B cell (primary cell): Measurements from ENCODE around the gene TADA3. TPM values are rescaled to one million over a fixed set of nuclear protein-coding genes. Genes with fewer than 3 reads are reported as not detected.

Experiments
- ATAC-seq: fragments of 200-7000 bp; cut with Tn5 transposase; one replicate; pipeline ENCODE4 v1.10.0; 2021; ENCODE audit warnings: low read depth, mild to moderate bottlenecking, moderate number of reproducible peaks, moderate library complexity
- CTCF ChIA-PET: fragments of 350-600 bp; sonication (Branson Sonifier 250); formaldehyde crosslinking; loops from one replicate; lab custom pipeline; 2021; ENCODE audit warnings: antibody characterized with exemption, inconsistent platforms; lab: Charles Lee
- POLR2A ChIA-PET: fragments of 350-600 bp; sonication (Branson Sonifier 250); formaldehyde crosslinking; loops from one replicate; lab custom pipeline; 2021; ENCODE audit warnings: antibody characterized with exemption; lab: Charles Lee
- DNase-seq: peaks from one replicate; pipeline ENCODE4 v3.0.0; 2013
- H2AFZ ChIP-seq: 2 replicates; pipeline ENCODE4 v1.6.1; 2012; ENCODE audit warnings: mild to moderate bottlenecking, low read depth, low read length; ENCODE audit not compliant: insufficient read depth, poor library complexity, severe bottlenecking
- H3K27ac ChIP-seq, 2 donors: 1 replicate in 1 of 2; 2 replicates in 1 of 2; pipeline ENCODE4 v1.5.1; 2012 to 2013; ENCODE audit warnings: low read length in 2 of 2, mild to moderate bottlenecking in 2 of 2, moderate library complexity in 1 of 2
- H3K27me3 ChIP-seq, 4 experiments: fragments of 200-600 bp in 1 of 4; sonication (generic) in 1 of 4; replicated peaks in 1 of 4; 1 replicate in 2 of 4; 2 replicates in 2 of 4; pipeline versions ENCODE4 v1.6.1 to v1.7.0; 2013 to 2016; ENCODE audit warnings: low read length in 3 of 4, mild to moderate bottlenecking in 2 of 4, mixed read lengths in 1 of 4, moderate library complexity in 1 of 4; ENCODE audit not compliant: insufficient read depth in 4 of 4, control insufficient read depth in 3 of 4; ENCODE audit errors: control extremely low read depth in 1 of 4
- H3K36me3 ChIP-seq, 2 experiments: replicated peaks in 1 of 2; 1 replicate in 1 of 2; 2 replicates in 1 of 2; pipeline versions ENCODE4 v1.6.1 to v1.7.1; 2013; ENCODE audit warnings: low read length in 1 of 2; ENCODE audit not compliant: insufficient read depth in 2 of 2, control insufficient read depth in 1 of 2; ENCODE audit errors: control extremely low read depth in 1 of 2, extremely low read depth in 1 of 2
- H3K4me1 ChIP-seq, 2 donors: fragments of 200-600 bp in 1 of 2; sonication (generic) in 1 of 2; 1 replicate in 1 of 2; 2 replicates in 1 of 2; pipeline versions ENCODE4 v1.5.1 to v1.6.1; 2013 to 2017; ENCODE audit warnings: low read length in 2 of 2; ENCODE audit not compliant: control insufficient read depth in 2 of 2, insufficient read depth in 2 of 2
- H3K4me2 ChIP-seq: replicated peaks from 2 replicates; pipeline ENCODE3; 2012; ENCODE audit warnings: mild to moderate bottlenecking, low read depth, low read length; ENCODE audit not compliant: poor library complexity, severe bottlenecking
- H3K4me3 ChIP-seq, 5 experiments: fragments of 200-600 bp in 1 of 5; sonication (generic) in 1 of 5; 1 replicate in 3 of 5; 2 replicates in 2 of 5; pipeline versions ENCODE4 v1.5.1 to v1.7.0; 2011 to 2016; ENCODE audit warnings: low read length in 4 of 5, mild to moderate bottlenecking in 4 of 5, low read depth in 2 of 5, control low read depth in 1 of 5, moderate library complexity in 1 of 5; ENCODE audit not compliant: insufficient read depth in 1 of 5; ENCODE audit errors: control extremely low read depth in 1 of 5, extremely low read depth in 1 of 5
- H3K79me2 ChIP-seq: fragments of 200-600 bp; sonication (generic); one replicate; pipeline ENCODE4 v1.6.0; 2016; ENCODE audit warnings: low read length; ENCODE audit not compliant: control insufficient read depth, insufficient read depth
- H3K9ac ChIP-seq: fragments of 200-600 bp; sonication (generic); 2 replicates; pipeline ENCODE4 v1.6.1; 2017; ENCODE audit warnings: mild to moderate bottlenecking, low read length, moderate library complexity
- H3K9me3 ChIP-seq, 3 donors: one replicate each; pipeline versions ENCODE4 v1.6.1 to v1.7.1; 2013; ENCODE audit warnings: low read length in 2 of 3; ENCODE audit not compliant: control insufficient read depth in 2 of 3, insufficient read depth in 1 of 3; ENCODE audit errors: control extremely low read depth in 1 of 3
- H4K20me1 ChIP-seq: 2 replicates; pipeline ENCODE4 v1.6.0; 2012; ENCODE audit warnings: mild to moderate bottlenecking, low read length; ENCODE audit not compliant: insufficient read depth, control insufficient read depth, poor library complexity, severe bottlenecking
- H3K27ac Mint-ChIP-seq: one replicate; pipeline ENCODE4 v1.8.0; 2021; ENCODE audit warnings: mixed read lengths
- H3K27me3 Mint-ChIP-seq: one replicate; pipeline ENCODE4 v1.8.0; 2021; ENCODE audit warnings: mixed read lengths
- H3K4me1 Mint-ChIP-seq: one replicate; pipeline ENCODE4 v1.8.0; 2021; ENCODE audit warnings: mixed read lengths
- H3K4me3 Mint-ChIP-seq: one replicate; pipeline ENCODE4 v1.8.0; 2021; ENCODE audit warnings: mixed read lengths
- H3K9me3 Mint-ChIP-seq: one replicate; pipeline ENCODE4 v1.8.0; 2022; ENCODE audit warnings: mixed read lengths; ENCODE audit not compliant: insufficient read depth
- CTCF ChIP-seq: fragments of 200-600 bp; IDR thresholded peaks from one replicate; pipeline ENCODE4 v1.8.0; 2022; ENCODE audit warnings: antibody characterized with exemption, mild to moderate bottlenecking
- EZH2 ChIP-seq: IDR thresholded peaks from 2 replicates; pipeline ENCODE4 v1.6.1; 2012; ENCODE audit warnings: borderline replicate concordance, low read depth, mild to moderate bottlenecking, moderate library complexity, low read length; ENCODE audit not compliant: insufficient read depth, poor library complexity, severe bottlenecking
- WGBS: methylation state at CpG from one replicate; pipeline ENCODE4 v1.1.5; 2013; ENCODE audit warnings: missing lambda C conversion rate; ENCODE audit not compliant: insufficient coverage; 5-methylcytosine and 5-hydroxymethylcytosine counted together
- intact Hi-C: fragments of 100-400 bp; cut with micrococcal nuclease; formaldehyde crosslinking; loops from one replicate; pipeline ENCODE4 v1.10.0; 2022
- polyA plus RNA-seq: library from polyadenylated mRNA; depleted of rRNA; stranded (reverse); fragments of >200 nt; gene quantifications from 2 replicates; pipeline ENCODE4 v1.2.3, GENCODE V29; 2012
- total RNA-seq, 2 donors: library from RNA; stranded (reverse); fragments of 120-200 nt in 1 of 2; gene quantifications; 1 replicate in 1 of 2; 2 replicates in 1 of 2; pipeline versions ENCODE4 v1.2.3 to v1.2.4, GENCODE V29; 2013 to 2022

The TADA3 gene
- total and polyA plus RNA-seq, 2 donors (not counting 1 experiment from before 2014, with no cell fraction given) = 45.4 to 45.6 TPM

- H3K27ac Mint-ChIP-seq = peak overlapping the region; percentile 78
- Histone ChIP-seq H3K9me3 (no peaks in the 10 kb centered on the region), H2AFZ (no peak overlapping the region), H3K79me2 (no peaks in the 10 kb centered on the region), H3K27me3 (no peaks in the 10 kb centered on the region), H3K4me1 (peaks cover 51 to 59% of the 10 kb centered on the region in 2 donors), H3K4me3 (no peak overlapping the region), H3K9ac (no peak overlapping the region), H3K27ac (no peak overlapping the region), H3K4me2 (peak overlapping the region; percentile 59), H3K36me3 (peaks cover 0 to 11% of the 10 kb centered on the region in 2 experiments), H4K20me1 (no peaks in the 10 kb centered on the region)
- no peak for DNase-seq
- TF ChIP-seq EZH2 (no peak), CTCF (no peak)
- no peaks in the 10 kb centered on the region for H3K27me3 Mint-ChIP-seq
- intact Hi-C loops = loop anchor here (1.0 kb wide), 1 partner anchor 47 kb away; the partner anchor contains the start of gene BRPF1
- peak overlapping the region; percentile 40 for H3K4me3 Mint-ChIP-seq
- 100% methylated on average over 3 of the region's 5 CpGs for WGBS
- ChIA-PET CTCF (interaction anchor here (1.0 kb wide), 1 partner anchor 168 kb away, joined by 3 read pairs; no protein-coding TSS in a partner anchor), POLR2A (interaction anchor here (2.0 kb wide), 1 partner anchor 14 kb away, joined by 8 read pairs; the partner anchor contains the start of genes ARPC4 and TADA3)
- ATAC-seq = no peak
- H3K4me1 Mint-ChIP-seq = peaks cover 59% of the 10 kb centered on the region
- no peaks in the 10 kb centered on the region for H3K9me3 Mint-ChIP-seq
Observed at GRCh38 chr3:9778143-9779074, 13.9 kb downstream of the TADA3 start.

GRCh38 chr3:9777694-9778021 lies 14.6 kb downstream of the TADA3 start:
- peaks cover 50 to 56% of the 10 kb centered on the region in 2 donors for H3K4me1 ChIP-seq
- H3K27ac Mint-ChIP-seq = no peak overlapping the region
- intact Hi-C loops = no loop called here
- H3K27ac ChIP-seq = no peak overlapping the region
- H3K9me3 Mint-ChIP-seq = no peaks in the 10 kb centered on the region
- ChIA-PET POLR2A (no interaction called here), CTCF (no interaction called here)
- H3K4me1 Mint-ChIP-seq = peaks cover 55% of the 10 kb centered on the region
- H3K27me3 Mint-ChIP-seq = no peaks in the 10 kb centered on the region
- no peaks in the 10 kb centered on the region for H3K79me2 ChIP-seq
- ATAC-seq (no peak), DNase-seq (no peak)
- no peak overlapping the region for H3K9ac ChIP-seq
- H3K4me2 ChIP-seq = no peak overlapping the region
- no peak overlapping the region for H3K4me3 Mint-ChIP-seq
- H3K4me3 ChIP-seq = no peak overlapping the region
- no peak overlapping the region for H2AFZ ChIP-seq
- no peaks in the 10 kb centered on the region for H4K20me1 ChIP-seq
- peaks cover 0 to 7% of the 10 kb centered on the region in 2 experiments for H3K36me3 ChIP-seq
- WGBS = no CpG with 5 or more reads among the region's 1 CpG
- no peaks in the 10 kb centered on the region for H3K27me3 ChIP-seq
- TF ChIP-seq CTCF (no peak), EZH2 (no peak)
- no peaks in the 10 kb centered on the region for H3K9me3 ChIP-seq
